ENCODE measurements around the gene NCOA3.

The NCOA3 gene

GRCh38 chr20:47704746-47705496 is 203.2 kb downstream of the NCOA3 start:
- no peaks in the 10 kb centered on the region for H3K27me3 ChIP-seq (ENCODE audit: insufficient read depth, low read length)
- no peak overlapping the region for H3K4me3 ChIP-seq (ENCODE audit: low read length)
- peaks cover 5% of the 10 kb centered on the region; the same call in 1 of the 2 replicates for H3K4me1 ChIP-seq (ENCODE audit: insufficient read depth, low read length)
- no peaks in the 10 kb centered on the region for H3K9me3 ChIP-seq (ENCODE audit: insufficient read depth, low read depth, low read length)
- H3K27ac ChIP-seq (ENCODE audit: low read length): no peak overlapping the region
- no peak overlapping the region for H3K9ac ChIP-seq (ENCODE audit: low read depth, low read length)
- no peaks in the 10 kb centered on the region; the same call in 1 of the 2 replicates for H3K36me3 ChIP-seq (ENCODE audit: insufficient read depth, low read depth, low read length)

GRCh38 chr20:47705497-47705856 is 203.8 kb downstream of the NCOA3 start:
- Histone ChIP-seq H3K4me3 (ENCODE audit: low read length) (no peak overlapping the region), H3K36me3 (ENCODE audit: insufficient read depth, low read depth, low read length) (no peaks in the 10 kb centered on the region; the same call in 1 of the 2 replicates), H3K27me3 (ENCODE audit: insufficient read depth, low read length) (no peaks in the 10 kb centered on the region), H3K4me1 (ENCODE audit: insufficient read depth, low read length) (peaks cover 5% of the 10 kb centered on the region; the same call in 1 of the 2 replicates), H3K9ac (ENCODE audit: low read depth, low read length) (no peak overlapping the region), H3K9me3 (ENCODE audit: insufficient read depth, low read depth, low read length) (no peaks in the 10 kb centered on the region), H3K27ac (ENCODE audit: low read length) (no peak overlapping the region)

DNA sequence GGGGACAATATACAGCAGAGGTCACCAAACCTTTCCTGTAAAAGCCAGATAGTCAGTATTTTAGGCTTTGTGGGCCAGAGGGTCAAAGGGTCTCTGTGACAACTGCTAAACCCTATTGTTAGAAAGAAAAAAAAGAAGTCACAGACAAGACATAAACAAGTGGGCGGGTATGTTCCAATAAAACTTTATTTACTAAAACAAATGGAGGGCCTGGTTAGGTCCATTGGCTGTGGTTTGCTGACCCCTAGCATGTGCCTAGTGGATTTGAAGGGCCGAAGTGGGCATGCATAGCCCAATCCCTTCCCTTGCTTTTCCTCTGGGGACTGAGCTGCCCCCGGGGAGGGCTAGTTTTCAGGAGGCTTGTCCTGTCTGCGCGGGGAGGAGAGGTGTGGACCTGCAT is 204.7 kb downstream of the NCOA3 start:
- no peak overlapping the region for H3K4me3 ChIP-seq (ENCODE audit: low read length)
- no peak overlapping the region for H3K9ac ChIP-seq (ENCODE audit: low read depth, low read length)
- H3K4me1 ChIP-seq (ENCODE audit: insufficient read depth, low read length): peaks cover 5% of the 10 kb centered on the region; the same call in 1 of the 2 replicates
- no peak overlapping the region for H3K27ac ChIP-seq (ENCODE audit: low read length)
- H3K36me3 ChIP-seq (ENCODE audit: insufficient read depth, low read depth, low read length): no peaks in the 10 kb centered on the region; the same call in 1 of the 2 replicates
- H3K9me3 ChIP-seq (ENCODE audit: insufficient read depth, low read depth, low read length): no peaks in the 10 kb centered on the region
- no peaks in the 10 kb centered on the region for H3K27me3 ChIP-seq (ENCODE audit: insufficient read depth, low read length)
